GM12878 (cell line): ENCODE data around the gene A3GALT2.

ENCODE experiments used
- CHD1 ChIP-seq: IDR thresholded peaks from 2 replicates; pipeline ENCODE4 v1.6.1; 2012; ENCODE audit warnings: low read depth, low read length, improper control_type of control experiment
- GABPA ChIP-seq: IDR thresholded peaks from 2 replicates; pipeline ENCODE4 v1.6.1; 2014; ENCODE audit warnings: antibody characterized with exemption, low read depth, mild to moderate bottlenecking, inconsistent platforms
- IKZF1 ChIP-seq: fragments of 450-650 bp; conservative IDR thresholded peaks from 2 replicates; pipeline ENCODE4 v1.6.1; 2017; ENCODE audit warnings: antibody characterized with exemption, mild to moderate bottlenecking
- MXI1 ChIP-seq: fragments of 150-350 bp; IDR thresholded peaks from 2 replicates; pipeline ENCODE4 v1.6.1; 2011; ENCODE audit warnings: low read depth, mild to moderate bottlenecking, inconsistent platforms, low read length, improper control_type of control experiment
- NFYB ChIP-seq: IDR thresholded peaks from 2 replicates; pipeline ENCODE4 v1.6.1; 2011; ENCODE audit warnings: low read depth, mild to moderate bottlenecking, low read length, improper control_type of control experiment, moderate library complexity; ENCODE audit not compliant: insufficient read depth
- POLR2A ChIP-seq: IDR thresholded peaks from 2 replicates; pipeline ENCODE4 v1.6.1; 2011; ENCODE audit warnings: low read depth, mild to moderate bottlenecking, low read length
- POLR2AphosphoS5 ChIP-seq: IDR thresholded peaks from 2 replicates; pipeline ENCODE4 v1.6.1; 2011; ENCODE audit warnings: mild to moderate bottlenecking, low read length, inconsistent platforms
- RBBP5 ChIP-seq: fragments of 200-600 bp; sonication (generic); conservative IDR thresholded peaks from 2 replicates; pipeline ENCODE4 v1.6.1; 2016
- SPI1 ChIP-seq: IDR thresholded peaks from 2 replicates; pipeline ENCODE4 v1.6.1; 2011; ENCODE audit warnings: low read depth, mild to moderate bottlenecking, low read length, moderate library complexity, borderline replicate concordance; ENCODE audit not compliant: insufficient read depth
- SUZ12 ChIP-seq: fragments of 200-600 bp; sonication (generic); IDR thresholded peaks from one replicate; pipeline ENCODE4 v1.6.1; 2018; ENCODE audit warnings: antibody characterized with exemption, mild to moderate bottlenecking; ENCODE audit not compliant: unreplicated experiment
- TCF3 ChIP-seq: IDR thresholded peaks from 2 replicates; pipeline ENCODE4 v1.6.1; 2012; ENCODE audit warnings: low read depth, mild to moderate bottlenecking, low read length, borderline replicate concordance; ENCODE audit not compliant: insufficient read depth
- WRNIP1 ChIP-seq: IDR thresholded peaks from 2 replicates; pipeline ENCODE4 v1.6.1; 2011; ENCODE audit warnings: low read depth, low read length, improper control_type of control experiment, borderline replicate concordance
- ZZZ3 ChIP-seq: IDR thresholded peaks from 2 replicates; pipeline ENCODE4 v1.6.1; 2011; ENCODE audit warnings: low read depth; ENCODE audit not compliant: control insufficient read depth, insufficient read length
- TF ChIP-seq, protein P1 (sequence below), 3 experiments: IDR thresholded peaks in 2 of 3; conservative IDR thresholded peaks in 1 of 3; 2 replicates each; pipeline ENCODE4 v1.5.1; 2011; ENCODE audit warnings: low read depth in 3 of 3, low read length in 3 of 3, mild to moderate bottlenecking in 3 of 3, control low read depth in 2 of 3, moderate library complexity in 2 of 3, inconsistent platforms in 1 of 3, mixed read lengths in 1 of 3; ENCODE audit not compliant: control insufficient read depth in 2 of 3, insufficient read depth in 1 of 3; ENCODE audit errors: extremely low read depth in 1 of 3

- TF ChIP-seq IKZF1, result no peak
- TF ChIP-seq SUZ12, result no peak
- TF ChIP-seq POLR2A, result no peak
- no peak for TF ChIP-seq WRNIP1
- TF ChIP-seq, protein P1, sequence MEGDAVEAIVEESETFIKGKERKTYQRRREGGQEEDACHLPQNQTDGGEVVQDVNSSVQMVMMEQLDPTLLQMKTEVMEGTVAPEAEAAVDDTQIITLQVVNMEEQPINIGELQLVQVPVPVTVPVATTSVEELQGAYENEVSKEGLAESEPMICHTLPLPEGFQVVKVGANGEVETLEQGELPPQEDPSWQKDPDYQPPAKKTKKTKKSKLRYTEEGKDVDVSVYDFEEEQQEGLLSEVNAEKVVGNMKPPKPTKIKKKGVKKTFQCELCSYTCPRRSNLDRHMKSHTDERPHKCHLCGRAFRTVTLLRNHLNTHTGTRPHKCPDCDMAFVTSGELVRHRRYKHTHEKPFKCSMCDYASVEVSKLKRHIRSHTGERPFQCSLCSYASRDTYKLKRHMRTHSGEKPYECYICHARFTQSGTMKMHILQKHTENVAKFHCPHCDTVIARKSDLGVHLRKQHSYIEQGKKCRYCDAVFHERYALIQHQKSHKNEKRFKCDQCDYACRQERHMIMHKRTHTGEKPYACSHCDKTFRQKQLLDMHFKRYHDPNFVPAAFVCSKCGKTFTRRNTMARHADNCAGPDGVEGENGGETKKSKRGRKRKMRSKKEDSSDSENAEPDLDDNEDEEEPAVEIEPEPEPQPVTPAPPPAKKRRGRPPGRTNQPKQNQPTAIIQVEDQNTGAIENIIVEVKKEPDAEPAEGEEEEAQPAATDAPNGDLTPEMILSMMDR (IDR thresholded peaks at IDR 0.05 in 2 of 3, conservative IDR thresholded peaks at IDR 0.05 in 1 of 3; ENCODE audit: control insufficient read depth in 2 of 3, extremely low read depth in 1 of 3, insufficient read depth in 1 of 3, low read depth in 3 of 3, low read length in 3 of 3), result no peak
- no peak for TF ChIP-seq NFYB
- TF ChIP-seq CHD1, result no peak
- no peak for TF ChIP-seq GABPA
- no peak for TF ChIP-seq SPI1
- no peak for TF ChIP-seq TCF3
- TF ChIP-seq ZZZ3, result no peak
- TF ChIP-seq MXI1, result no peak
- TF ChIP-seq RBBP5, result no peak
- no peak for TF ChIP-seq POLR2AphosphoS5
These were observed 1.2 kb upstream of the A3GALT2 start for GRCh38 chr1:33322109-33322508.
